Measurements from ENCODE around the gene RBM20.
"Not testable (repeated sequence)": the region's sequence is repeated elsewhere in the genome, so short reads cannot be mapped to it uniquely, and the experiment has no call there.

RBM20 gene

GRCh38 chr10:110861476-110861875 lies 217.3 kb downstream of the RBM20 start:
- no peak for DNase-seq

- no peak for DNase-seq
Measured at GRCh38 chr10:110861930-110862649, 218.0 kb downstream of the RBM20 start.

- no peak for DNase-seq
Measured at GRCh38 chr10:110862961-110863360, 218.8 kb downstream of the RBM20 start.

- no peak for DNase-seq
Measured at GRCh38 chr10:110863361-110863760, 219.2 kb downstream of the RBM20 start.

GRCh38 chr10:110863956-110864355 lies 219.8 kb downstream of the RBM20 start:
- no peak for DNase-seq

- no peak for DNase-seq
Measured at GRCh38 chr10:110864662-110865140, 220.6 kb downstream of the RBM20 start.

- DNase-seq: no peak
Measured at GRCh38 chr10:110865186-110865808, 221.2 kb downstream of the RBM20 start.

- DNase-seq: no peak
Measured at GRCh38 chr10:110865809-110866482, 221.8 kb downstream of the RBM20 start.

GRCh38 chr10:110867011-110867806 lies 223.1 kb downstream of the RBM20 start:
- not testable (repeated sequence) for DNase-seq

- no peak for DNase-seq
Measured at GRCh38 chr10:110867807-110868465, 223.8 kb downstream of the RBM20 start.

- no peak for DNase-seq
Measured at GRCh38 chr10:110868981-110869380, 224.8 kb downstream of the RBM20 start.

GRCh38 chr10:110870823-110871297 lies 226.7 kb downstream of the RBM20 start:
- DNase-seq: no peak

GRCh38 chr10:110871298-110872084 lies 227.4 kb downstream of the RBM20 start, which contains the start of gene PDCD4:
TSS of gene PDCD4 (plus strand) at chr10:110871928. CDS start at chr10:110876028, 4,100 bp downstream.
- peak; percentile 82 for DNase-seq

- peak; percentile 7 for DNase-seq
Measured at GRCh38 chr10:110872145-110872983, 228.2 kb downstream of the RBM20 start.

GRCh38 chr10:110872984-110873923 lies 229.1 kb downstream of the RBM20 start:
- no peak for DNase-seq

GRCh38 chr10:110873951-110874350 lies 229.8 kb downstream of the RBM20 start:
- DNase-seq: no peak

- no peak for DNase-seq
Measured at GRCh38 chr10:110876000-110876399, 231.9 kb downstream of the RBM20 start.

GRCh38 chr10:110876788-110877187 lies 232.7 kb downstream of the RBM20 start:
- no peak for DNase-seq

GRCh38 chr10:110880012-110880411 lies 235.9 kb downstream of the RBM20 start:
- no peak for DNase-seq

All from NCI-H748 treated with DMSO at 0.1 percent for 48 hours (cell line).